ENCODE measurements around the gene MTHFD1L. TPM values are rescaled to one million over a fixed set of nuclear protein-coding genes. Genes with fewer than 3 reads are reported as not detected.

Gene MTHFD1L
- total RNA-seq, 1 donor from 2014 or later: 53.2 TPM

DNA sequence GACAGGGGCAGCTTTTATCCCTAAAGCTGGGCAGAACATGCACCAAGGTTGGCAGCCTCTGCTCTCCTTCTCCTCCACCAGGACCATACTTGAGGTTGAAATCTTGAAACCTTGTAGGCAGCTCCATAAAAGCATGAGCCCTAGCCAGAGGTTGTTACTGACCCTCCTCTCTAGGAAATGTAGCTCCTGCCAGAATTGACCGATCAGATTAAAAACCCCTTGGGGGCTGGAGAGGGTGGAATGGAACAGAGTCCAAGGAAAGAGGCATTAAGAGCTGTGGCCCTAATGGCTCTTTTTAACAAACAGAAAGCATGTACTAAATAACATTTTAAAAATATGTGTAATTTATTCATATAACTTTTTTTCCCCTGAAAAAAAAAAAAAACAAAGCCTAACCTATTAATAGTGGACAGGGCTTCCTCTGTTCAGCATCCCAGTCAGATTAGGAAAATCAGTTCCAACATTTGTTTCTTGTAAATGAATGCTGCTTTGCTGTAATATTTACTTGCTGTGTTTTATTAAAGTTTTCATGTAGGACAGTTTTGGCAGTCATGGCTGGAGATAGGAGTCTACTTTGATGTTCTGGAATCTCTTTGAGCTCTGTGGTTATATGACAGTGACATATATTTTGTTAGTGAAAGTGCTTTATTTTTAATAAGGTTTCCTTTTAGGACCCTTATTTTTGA lies 41.3 kb downstream of the MTHFD1L start:
- Histone ChIP-seq H3K4me3 (ENCODE audit: low read depth, low read length) (no peak overlapping the region), H3K27me3 (ENCODE audit: control insufficient read depth, insufficient read depth, low read length) (no peaks in the 10 kb centered on the region), H3K36me3 (ENCODE audit: control insufficient read depth, insufficient read depth, low read length) (peaks cover 5% of the 10 kb centered on the region)
- TF ChIP-seq, protein P1, sequence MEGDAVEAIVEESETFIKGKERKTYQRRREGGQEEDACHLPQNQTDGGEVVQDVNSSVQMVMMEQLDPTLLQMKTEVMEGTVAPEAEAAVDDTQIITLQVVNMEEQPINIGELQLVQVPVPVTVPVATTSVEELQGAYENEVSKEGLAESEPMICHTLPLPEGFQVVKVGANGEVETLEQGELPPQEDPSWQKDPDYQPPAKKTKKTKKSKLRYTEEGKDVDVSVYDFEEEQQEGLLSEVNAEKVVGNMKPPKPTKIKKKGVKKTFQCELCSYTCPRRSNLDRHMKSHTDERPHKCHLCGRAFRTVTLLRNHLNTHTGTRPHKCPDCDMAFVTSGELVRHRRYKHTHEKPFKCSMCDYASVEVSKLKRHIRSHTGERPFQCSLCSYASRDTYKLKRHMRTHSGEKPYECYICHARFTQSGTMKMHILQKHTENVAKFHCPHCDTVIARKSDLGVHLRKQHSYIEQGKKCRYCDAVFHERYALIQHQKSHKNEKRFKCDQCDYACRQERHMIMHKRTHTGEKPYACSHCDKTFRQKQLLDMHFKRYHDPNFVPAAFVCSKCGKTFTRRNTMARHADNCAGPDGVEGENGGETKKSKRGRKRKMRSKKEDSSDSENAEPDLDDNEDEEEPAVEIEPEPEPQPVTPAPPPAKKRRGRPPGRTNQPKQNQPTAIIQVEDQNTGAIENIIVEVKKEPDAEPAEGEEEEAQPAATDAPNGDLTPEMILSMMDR (IDR thresholded peaks at IDR 0.05; ENCODE audit: insufficient read depth, low read length, severe bottlenecking): no peak
- FAIRE-seq (no peak), DNase-seq (ENCODE audit: low read depth) (no peak)

DNA sequence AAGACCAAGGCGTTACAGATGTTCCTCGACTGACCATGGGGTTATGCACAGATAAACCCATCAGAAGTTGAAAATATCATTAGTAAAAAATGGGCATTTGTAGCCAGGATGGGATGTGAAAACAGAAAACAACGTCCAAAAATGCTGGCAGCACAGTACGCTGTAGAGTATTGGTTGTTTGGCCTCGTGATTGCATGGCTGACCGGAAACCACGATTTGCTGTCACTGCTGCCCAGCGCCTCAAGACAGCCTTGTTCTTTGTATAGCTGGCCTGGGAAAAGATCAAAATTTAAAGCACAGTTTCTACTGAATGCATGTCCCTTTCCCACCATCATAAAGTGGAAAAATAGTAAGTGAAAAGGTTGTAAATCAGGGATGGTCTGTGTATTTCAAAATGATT lies 41.9 kb downstream of the MTHFD1L start:
- no peak for DNase-seq (ENCODE audit: low read depth)
- FAIRE-seq: no peak
- no peak overlapping the region for H3K4me3 ChIP-seq (ENCODE audit: low read depth, low read length)
- peaks cover 5% of the 10 kb centered on the region for H3K36me3 ChIP-seq (ENCODE audit: control insufficient read depth, insufficient read depth, low read length)
- no peaks in the 10 kb centered on the region for H3K27me3 ChIP-seq (ENCODE audit: control insufficient read depth, insufficient read depth, low read length)
- TF ChIP-seq, protein P1 (IDR thresholded peaks at IDR 0.05; ENCODE audit: insufficient read depth, low read length, severe bottlenecking): no peak

DNA sequence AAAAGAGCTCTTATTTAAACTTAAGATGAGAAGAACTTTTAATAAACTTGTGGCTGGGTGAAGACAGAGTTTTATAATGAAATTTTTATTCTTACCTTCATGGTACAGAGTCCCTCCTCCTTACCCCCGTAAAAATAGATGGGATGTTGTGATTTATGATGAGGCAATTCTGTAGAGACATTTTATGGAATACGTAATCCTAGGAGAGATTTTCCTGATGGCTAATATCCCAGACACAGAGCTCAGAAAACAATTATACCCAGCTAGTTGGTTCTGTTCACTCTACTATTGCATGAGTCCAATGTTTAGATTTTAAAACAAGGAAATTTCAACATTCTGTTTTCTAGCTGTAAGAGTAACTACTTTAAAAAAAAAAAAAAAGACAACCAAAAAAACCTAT lies 43.4 kb downstream of the MTHFD1L start:
- no peak overlapping the region for H3K4me3 ChIP-seq (ENCODE audit: low read depth, low read length)
- peaks cover 5% of the 10 kb centered on the region for H3K36me3 ChIP-seq (ENCODE audit: control insufficient read depth, insufficient read depth, low read length)
- no peak for FAIRE-seq
- H3K27me3 ChIP-seq (ENCODE audit: control insufficient read depth, insufficient read depth, low read length): no peaks in the 10 kb centered on the region
- DNase-seq (ENCODE audit: low read depth): no peak
- TF ChIP-seq, protein P1 (IDR thresholded peaks at IDR 0.05; ENCODE audit: insufficient read depth, low read length, severe bottlenecking): no peak

DNA sequence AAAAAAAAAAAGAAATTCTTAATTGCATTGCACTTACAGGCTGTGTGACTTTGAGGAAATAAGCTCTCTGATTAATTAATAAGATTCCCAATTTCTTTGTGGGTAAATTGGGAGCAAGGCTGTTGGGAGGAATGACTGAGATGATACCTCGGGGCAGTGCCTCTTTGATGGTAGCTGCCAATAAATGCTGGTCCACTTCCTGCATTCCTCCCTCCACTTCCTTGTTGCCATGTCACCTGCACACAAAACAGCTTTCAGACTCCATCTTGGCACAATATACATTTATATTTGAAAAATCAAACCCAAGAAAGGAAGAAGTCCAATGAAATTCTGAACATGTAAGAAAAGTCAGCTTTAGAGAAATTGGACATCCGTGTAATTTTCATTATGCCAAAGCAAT lies 45.1 kb downstream of the MTHFD1L start:
- Histone ChIP-seq H3K27me3 (ENCODE audit: control insufficient read depth, insufficient read depth, low read length) (no peaks in the 10 kb centered on the region), H3K36me3 (ENCODE audit: control insufficient read depth, insufficient read depth, low read length) (peaks cover 5% of the 10 kb centered on the region), H3K4me3 (ENCODE audit: low read depth, low read length) (no peak overlapping the region)
- DNase-seq (ENCODE audit: low read depth): no peak
- TF ChIP-seq, protein P1 (IDR thresholded peaks at IDR 0.05; ENCODE audit: insufficient read depth, low read length, severe bottlenecking): no peak
- no peak for FAIRE-seq

DNA sequence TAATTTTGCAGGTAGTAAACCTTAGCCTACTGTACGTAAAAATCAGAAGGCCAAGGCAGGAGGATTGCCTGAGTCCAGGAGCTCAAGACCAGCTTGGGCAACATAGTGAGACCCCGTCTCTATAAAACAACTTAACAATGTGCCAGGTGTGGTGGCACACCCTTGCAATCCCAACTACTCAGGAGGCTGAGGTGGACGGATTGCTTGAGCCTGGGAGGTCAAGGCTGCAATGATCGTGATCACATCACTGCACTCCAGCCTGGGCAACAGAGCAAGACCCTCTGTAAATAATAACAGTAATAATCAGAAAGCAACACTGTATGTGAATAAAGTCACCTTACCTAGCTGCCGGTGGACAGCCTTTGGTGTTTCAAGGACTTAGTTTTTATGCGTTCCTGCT lies 48.9 kb downstream of the MTHFD1L start:
- Histone ChIP-seq H3K27me3 (ENCODE audit: control insufficient read depth, insufficient read depth, low read length) (no peaks in the 10 kb centered on the region), H3K4me3 (ENCODE audit: low read depth, low read length) (no peak overlapping the region), H3K36me3 (ENCODE audit: control insufficient read depth, insufficient read depth, low read length) (peaks cover 2% of the 10 kb centered on the region)
- FAIRE-seq (no peak), DNase-seq (ENCODE audit: low read depth) (no peak)
- TF ChIP-seq, protein P1 (IDR thresholded peaks at IDR 0.05; ENCODE audit: insufficient read depth, low read length, severe bottlenecking): no peak
